ENCODE data around the gene IGFL1.

DNA sequence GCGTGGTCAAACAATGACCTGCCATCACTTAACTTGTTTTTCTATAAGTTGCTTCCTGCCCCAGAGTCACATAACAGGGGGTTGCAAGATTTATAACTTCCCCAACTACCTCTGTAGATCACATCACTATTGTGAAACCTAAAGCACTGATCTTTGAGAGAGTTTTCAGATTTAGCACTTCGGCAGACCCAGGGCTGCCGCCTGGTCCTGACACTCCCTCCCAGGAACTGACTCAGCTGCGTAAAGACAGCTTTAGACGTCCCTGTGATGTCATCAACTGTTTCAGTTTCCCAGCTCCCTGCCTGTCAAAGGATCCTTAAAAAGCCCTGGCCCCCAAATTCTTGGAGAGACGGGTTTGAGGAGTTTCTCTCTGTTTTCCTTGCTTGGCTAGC, 48.2 kb upstream of the IGFL1 start:
- TF ChIP-seq CTCF (IDR thresholded peaks at IDR 0.05) (no peak), POLR2A (IDR thresholded peaks at IDR 0.05) (no peak), EP300 (IDR thresholded peaks at IDR 0.05; ENCODE audit: low read depth) (no peak)

Measured in transverse colon (tissue), 3 donors.